Left hindlimb (tissue), 1 donor: ENCODE measurements around the gene SNCAIP.

ENCODE experiments used
- DNase-seq: peaks from one replicate; pipeline ENCODE4 v3.0.0-alpha.2; 2018

The SNCAIP gene

DNA sequence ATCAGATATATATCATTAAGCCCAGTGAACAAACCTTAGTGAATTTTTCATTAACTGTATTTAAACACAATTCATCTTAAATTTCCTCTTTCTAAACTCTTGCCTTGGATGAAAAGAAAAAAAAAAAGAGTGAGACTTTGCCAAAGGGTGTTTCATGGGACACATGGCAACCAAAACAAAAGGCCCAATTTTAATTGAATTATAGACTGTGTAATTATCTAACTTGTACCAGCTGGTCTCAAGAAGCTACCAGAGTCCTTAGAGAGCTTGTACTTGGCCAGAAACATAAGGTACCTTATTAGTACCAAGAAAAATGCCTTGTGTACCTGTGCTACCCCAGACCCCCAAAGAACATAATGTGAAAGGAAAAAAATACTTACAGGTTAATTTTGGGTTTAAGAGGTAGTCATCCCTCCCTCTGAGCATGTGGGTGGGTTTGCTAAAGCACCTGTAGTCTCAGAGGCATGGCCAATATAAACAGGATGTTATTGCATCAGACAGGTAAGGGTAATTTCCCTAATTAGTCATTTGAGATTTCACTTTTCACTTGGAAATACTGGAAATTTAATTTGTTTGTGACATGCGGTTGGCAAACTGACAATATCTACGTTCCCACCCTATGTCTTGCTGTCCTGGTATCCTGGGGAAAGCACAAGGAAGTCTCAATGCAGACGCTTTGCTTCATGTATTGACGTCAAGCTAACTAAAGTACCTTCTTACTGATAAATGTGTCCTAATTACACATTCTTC, 90.1 kb downstream of the SNCAIP start:
- no peak for DNase-seq

DNA sequence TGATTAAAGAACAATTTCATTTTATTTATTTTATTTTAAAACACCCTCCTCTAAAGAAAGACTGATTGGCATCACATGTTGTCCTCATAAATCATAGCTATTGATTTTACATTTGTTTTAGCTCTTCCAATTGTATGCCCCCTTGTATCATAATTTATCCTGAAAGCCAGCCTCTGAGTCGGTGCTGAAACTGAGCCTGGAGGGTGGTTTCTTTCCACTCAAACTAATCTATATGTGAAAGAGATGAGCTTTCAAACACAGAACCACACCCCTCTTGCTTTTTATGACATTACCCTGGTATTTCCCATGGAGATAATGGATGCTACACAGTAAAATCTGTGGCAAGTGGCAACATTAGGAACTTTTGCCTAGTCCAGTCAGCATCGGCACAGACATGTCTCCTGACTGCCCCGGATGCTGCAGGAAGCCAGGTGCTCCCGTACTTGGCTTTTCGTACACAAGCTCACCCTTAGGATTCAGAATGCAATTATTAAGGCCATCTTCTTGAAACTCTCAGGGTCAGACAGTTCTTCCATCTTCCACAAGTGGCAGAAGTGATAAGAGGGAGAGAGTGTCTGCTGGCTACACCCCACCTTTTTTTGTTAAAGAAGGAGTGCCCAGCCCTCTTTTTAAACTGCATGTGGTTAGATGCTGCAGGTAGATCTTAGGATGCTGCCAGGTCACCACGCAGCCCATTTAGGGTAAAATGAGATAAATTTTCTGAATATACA, 91.1 kb downstream of the SNCAIP start:
- DNase-seq, result no peak

- DNase-seq, result no peak
Measured at GRCh38 chr5:122404018-122404417, 92.0 kb downstream of the SNCAIP start.

- DNase-seq, result no peak
Measured at GRCh38 chr5:122404653-122405362, 92.8 kb downstream of the SNCAIP start.

- DNase-seq, result no peak
Measured at GRCh38 chr5:122405751-122406150, 93.7 kb downstream of the SNCAIP start.

- DNase-seq, result no peak
Measured at GRCh38 chr5:122406181-122406580, 94.1 kb downstream of the SNCAIP start.

- no peak for DNase-seq
Measured at GRCh38 chr5:122408592-122409224, 96.7 kb downstream of the SNCAIP start.

DNA sequence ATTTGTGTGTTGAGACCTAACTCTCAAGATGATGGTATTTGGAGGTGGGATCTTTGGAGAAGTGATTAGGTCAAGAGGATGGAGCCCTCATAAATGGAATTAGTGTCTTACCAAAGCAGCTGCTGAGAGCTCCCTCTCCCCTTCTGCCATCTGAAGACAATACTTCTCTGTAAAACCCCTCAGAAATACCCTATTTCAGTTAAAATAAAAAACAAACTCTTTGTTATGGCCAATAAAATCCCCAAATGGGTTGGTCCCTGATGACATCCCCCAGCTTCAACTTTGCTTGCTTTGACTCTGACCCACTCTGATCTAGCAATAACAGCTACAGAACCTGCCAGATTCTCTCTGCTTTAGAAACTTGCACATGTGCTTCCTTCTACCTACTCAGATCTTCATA, 100.9 kb downstream of the SNCAIP start:
- no peak for DNase-seq

GRCh38 chr5:122413722-122414121, 101.7 kb downstream of the SNCAIP start:
- DNase-seq, result no peak

DNA sequence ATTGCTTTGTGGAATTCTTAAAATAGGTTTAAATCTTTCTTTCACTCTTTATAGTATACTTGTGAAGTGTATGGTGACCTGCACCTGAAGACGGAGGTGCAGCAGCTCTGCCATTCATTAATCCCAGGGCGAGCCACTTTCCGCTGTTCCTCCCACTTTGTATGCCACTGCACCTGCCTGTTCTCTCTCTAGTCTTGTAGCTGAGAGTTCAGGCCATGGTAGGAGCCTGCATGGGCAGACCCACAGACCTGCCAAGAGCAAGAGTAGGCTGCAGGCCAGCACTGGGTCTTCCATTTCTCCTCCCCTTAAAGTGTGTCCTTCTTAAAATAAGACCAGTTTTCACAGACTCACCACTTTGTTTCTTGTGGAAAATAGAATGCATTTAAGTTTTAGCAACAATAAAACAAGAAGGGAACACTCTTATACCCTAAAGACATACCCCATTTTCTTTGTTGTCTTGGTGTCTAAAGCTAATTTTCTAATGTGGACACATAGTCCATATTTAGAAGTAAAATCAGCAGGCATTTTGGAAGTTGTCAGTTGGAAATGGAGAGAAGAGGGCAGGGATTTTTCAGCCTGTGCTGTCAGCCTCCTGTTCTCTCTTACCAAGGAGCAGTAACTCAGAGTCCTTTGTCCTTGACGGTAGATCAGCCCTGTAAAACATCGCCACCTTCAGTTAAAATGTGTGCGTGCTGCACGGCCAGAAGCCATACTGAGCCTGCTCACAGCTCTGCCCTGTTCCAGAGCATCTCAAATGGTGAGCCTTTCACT, 103.2 kb downstream of the SNCAIP start:
- DNase-seq, result peak; percentile 74

DNA sequence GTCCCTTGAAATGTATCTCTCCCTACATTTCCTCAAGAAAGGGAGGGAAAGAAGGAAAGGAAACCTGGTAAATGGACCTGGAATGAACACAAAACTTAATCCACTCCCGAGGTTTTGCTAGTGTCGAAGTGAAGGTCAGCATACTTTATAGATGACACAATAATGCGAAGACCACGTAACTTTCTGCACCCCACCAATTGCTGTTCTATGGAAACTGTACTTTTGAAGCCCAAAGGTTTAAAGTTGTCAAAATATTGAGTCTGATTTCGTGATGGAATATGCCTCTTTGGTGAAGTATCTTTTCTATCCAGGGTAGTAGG, 103.7 kb downstream of the SNCAIP start:
- DNase-seq, result no peak

DNA sequence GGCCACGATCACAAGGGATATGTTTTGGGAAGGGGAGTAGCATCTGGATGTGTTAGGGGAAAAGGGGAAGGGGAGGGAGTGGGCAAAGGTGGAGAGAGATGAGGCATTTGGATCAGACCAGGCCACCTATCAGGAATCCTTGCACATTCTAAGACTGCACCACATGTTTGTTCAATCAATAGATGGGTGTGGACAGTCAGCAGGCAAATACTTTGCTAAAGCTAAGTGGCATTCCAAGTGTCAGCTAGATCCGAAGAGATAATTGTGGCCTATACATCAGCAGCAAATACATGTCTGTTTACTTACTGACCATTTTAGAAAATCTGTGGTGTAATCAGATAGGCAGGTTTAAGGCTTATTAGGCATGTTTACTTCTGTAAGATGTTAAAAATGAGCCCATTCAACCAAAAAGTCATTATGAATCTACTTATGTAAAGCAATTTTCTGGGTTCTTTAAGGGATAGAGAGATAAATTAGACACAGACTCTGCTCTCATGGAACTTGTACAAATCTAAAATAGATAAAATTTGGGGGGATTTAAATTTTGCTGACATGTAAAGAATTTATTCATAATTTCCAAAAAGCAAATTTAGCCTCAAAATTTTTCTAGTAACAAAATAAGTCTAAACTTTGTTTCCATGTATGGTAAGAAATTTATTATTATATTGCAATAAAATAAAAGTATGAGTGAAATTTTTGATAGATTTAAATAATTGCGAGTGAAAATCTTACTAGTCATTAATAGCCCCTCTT, 107.3 kb downstream of the SNCAIP start:
- no peak for DNase-seq

- no peak for DNase-seq
Measured at GRCh38 chr5:122420091-122420490, 108.1 kb downstream of the SNCAIP start.

GRCh38 chr5:122420537-122421236, 108.7 kb downstream of the SNCAIP start:
- DNase-seq, result no peak

DNA sequence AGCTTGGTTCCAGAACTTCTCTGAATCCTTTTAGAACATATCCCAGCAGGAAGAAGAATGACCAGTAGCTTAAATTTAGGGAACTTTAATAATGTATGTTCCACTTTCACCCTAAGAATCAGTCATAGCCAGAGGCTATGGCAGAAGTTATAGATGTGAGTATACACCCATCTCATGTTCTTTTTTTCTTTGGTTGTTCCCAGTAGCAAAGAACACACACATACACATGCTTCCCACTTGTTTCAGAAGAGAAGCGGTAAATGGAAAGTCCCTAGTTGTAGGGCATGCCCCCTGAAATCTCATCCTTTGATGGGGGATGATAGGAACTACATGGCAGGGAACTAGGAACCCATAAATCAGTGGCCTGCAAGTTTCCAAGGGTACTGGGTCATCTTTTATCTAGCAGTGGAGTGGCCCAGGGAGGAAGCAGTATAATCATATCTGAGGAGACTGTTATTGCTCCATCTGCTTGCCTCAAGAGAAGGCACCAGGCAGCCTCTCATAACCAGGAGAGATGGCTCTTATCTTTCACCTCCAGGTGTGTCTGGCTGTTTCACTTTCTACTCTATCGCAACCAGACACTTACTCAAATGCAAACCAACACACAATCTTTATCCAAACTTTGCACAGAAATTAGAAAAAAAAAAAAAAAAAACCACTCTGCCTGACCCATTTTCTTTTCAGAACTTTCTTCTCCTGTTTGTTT, 109.5 kb downstream of the SNCAIP start:
- no peak for DNase-seq

GRCh38 chr5:122423221-122423620, 111.2 kb downstream of the SNCAIP start:
- no peak for DNase-seq

- DNase-seq, result no peak
Measured at GRCh38 chr5:122424132-122424531, 112.1 kb downstream of the SNCAIP start.

GRCh38 chr5:122426301-122426700, 114.3 kb downstream of the SNCAIP start:
- no peak for DNase-seq

DNA sequence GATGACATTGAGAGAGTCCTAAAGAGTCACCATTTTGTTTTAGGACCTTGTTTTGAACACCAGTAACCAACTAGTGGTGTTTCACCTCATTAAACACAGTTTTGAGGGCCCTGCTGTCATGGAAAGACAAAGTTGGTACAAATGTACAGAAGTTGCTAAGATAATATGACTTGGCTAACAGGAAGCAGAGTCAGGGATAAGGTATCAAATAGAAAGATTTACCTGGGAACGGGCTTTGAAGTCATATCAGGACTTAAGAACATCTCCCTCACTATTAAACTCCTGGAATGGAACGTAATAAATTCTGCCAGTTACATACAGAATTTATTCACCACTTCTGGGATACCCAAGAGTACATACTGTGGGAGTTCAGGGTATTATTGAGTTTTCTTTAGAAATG, 115.6 kb downstream of the SNCAIP start:
- no peak for DNase-seq

DNA sequence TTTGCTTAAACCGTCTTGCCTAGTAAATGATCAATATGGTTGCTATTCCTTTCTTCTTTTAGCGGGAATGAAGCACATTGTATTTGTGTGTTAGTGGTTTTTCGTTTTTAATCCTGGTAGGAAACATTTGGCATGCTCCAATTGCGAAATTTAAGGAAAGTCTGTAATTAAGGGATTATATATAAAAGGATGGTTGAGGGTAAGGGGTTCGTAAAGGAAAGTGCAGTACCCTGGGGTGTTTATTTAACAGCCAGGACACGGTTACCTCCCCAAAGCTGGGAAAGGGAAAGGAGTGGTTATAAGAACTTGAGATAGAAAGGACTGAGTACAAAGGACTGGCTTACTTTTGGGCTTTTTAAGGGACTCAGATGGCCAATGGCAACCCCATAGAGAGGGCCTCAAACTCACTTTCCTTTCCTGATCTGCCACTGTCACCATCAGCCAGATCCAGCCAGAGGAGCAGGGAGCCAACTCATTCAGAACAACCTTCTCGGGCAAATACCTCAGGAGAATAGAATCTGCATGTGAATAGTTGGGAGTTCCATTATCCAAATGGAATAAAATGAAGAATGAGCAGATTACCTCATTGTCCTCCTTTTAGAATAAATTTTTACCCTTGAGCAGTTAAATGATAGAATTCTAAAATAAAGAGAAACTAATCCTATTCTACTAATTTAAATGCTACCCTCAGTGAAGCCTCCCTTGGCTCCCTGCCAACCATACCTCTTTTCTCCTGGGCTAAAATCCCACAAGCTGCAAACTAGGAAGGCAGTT, 117.7 kb downstream of the SNCAIP start:
- DNase-seq, result no peak
